HG03159 (cell line): ENCODE results near the gene MCF2L2.
"Not testable (repeated sequence)": the region's sequence is repeated elsewhere in the genome, so short reads cannot be mapped to it uniquely, and the experiment has no call there.

Experiments
- ATAC-seq: cut with Tn5 transposase; IDR thresholded peaks from one replicate; pipeline ENCODE4 v1.9.1; 2021; ENCODE audit warnings: mild to moderate bottlenecking, moderate library complexity; ENCODE audit not compliant: unreplicated experiment

The MCF2L2 gene

GRCh38 chr3:183428447-183429211 is at the start of gene MCF2L2:
TSS of gene MCF2L2 (minus strand) at chr3:183428619. CDS start at chr3:183427977, 642 bp downstream.
- ATAC-seq: peak; percentile 76

GRCh38 chr3:183477801-183478456 is 49.5 kb upstream of the MCF2L2 start:
- no peak for ATAC-seq

GRCh38 chr3:183475764-183476162 is 47.3 kb upstream of the MCF2L2 start:
- ATAC-seq: not testable (repeated sequence)

- ATAC-seq: no peak
Observed at GRCh38 chr3:183475016-183475763, 46.8 kb upstream of the MCF2L2 start.

GRCh38 chr3:183473969-183474368 is 45.5 kb upstream of the MCF2L2 start:
- ATAC-seq: no peak

- ATAC-seq: no peak
Observed at GRCh38 chr3:183472155-183472554, 43.7 kb upstream of the MCF2L2 start.

- ATAC-seq: no peak
Observed at GRCh38 chr3:183468424-183468823, 40.0 kb upstream of the MCF2L2 start.

GRCh38 chr3:183466575-183466974 is 38.2 kb upstream of the MCF2L2 start:
- no peak for ATAC-seq

GRCh38 chr3:183465710-183466109 is 37.3 kb upstream of the MCF2L2 start:
- not testable (repeated sequence) for ATAC-seq

- ATAC-seq: no peak
Observed at GRCh38 chr3:183464480-183464879, 36.1 kb upstream of the MCF2L2 start.

- no peak for ATAC-seq
Observed at GRCh38 chr3:183460081-183461055, 31.9 kb upstream of the MCF2L2 start.

GRCh38 chr3:183455089-183455488 is 26.7 kb upstream of the MCF2L2 start:
- ATAC-seq: no peak

GRCh38 chr3:183454064-183454463 is 25.6 kb upstream of the MCF2L2 start:
- no peak for ATAC-seq

- no peak for ATAC-seq
Observed at GRCh38 chr3:183449791-183450190, 21.4 kb upstream of the MCF2L2 start.

GRCh38 chr3:183449391-183449790 is 21.0 kb upstream of the MCF2L2 start:
- ATAC-seq: no peak

GRCh38 chr3:183448369-183449128 is 20.1 kb upstream of the MCF2L2 start:
- no peak for ATAC-seq

- ATAC-seq: peak; percentile 77
Observed at GRCh38 chr3:183447206-183448001, 19.0 kb upstream of the MCF2L2 start.

- no peak for ATAC-seq
Observed at GRCh38 chr3:183446838-183447205, 18.4 kb upstream of the MCF2L2 start.

- no peak for ATAC-seq
Observed at GRCh38 chr3:183444748-183445147, 16.3 kb upstream of the MCF2L2 start.
